ENCODE data around the gene ZSCAN26. TPM values are rescaled to one million over a fixed set of nuclear protein-coding genes. Genes with fewer than 3 reads are reported as not detected.
A peak's percentile ranks its signal among the peaks of the same experiment; 100 is the strongest.

The ZSCAN26 gene
- total RNA-seq, 1 donor from 2014 or later: 40.5 TPM

DNA sequence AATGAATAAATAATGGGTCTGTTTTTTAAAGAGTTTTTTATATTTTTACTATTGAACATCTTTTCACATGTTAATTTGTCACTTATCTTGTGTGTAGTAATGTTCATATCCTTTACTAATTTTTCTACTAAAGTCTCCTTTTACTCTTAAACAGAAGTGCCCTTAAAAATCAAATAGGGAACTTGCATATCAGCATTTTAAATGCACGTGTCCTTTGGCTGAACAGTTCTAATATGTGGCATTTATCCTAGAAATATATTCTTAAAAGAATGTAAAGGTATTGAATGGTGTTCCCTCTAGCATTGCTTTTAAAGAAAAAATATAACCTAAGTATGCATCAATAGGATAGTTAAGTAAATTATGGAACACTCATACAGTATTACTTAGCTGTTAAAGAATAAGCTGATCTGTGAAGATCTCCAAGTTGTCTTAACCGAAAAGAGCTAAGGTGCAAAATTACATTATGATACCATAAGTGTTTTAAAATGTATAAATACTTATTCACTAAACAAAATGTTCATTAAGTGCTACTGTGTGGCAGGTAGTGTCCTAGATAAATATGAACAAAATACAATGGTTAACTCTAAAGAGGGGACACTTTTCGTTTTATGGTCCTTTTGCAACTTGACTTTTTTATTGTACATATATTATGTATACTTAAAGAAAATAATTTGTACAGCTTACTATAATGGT is 13.8 kb downstream of the ZSCAN26 start:
- H3K4me3 Mint-ChIP-seq: peak overlapping the region; percentile 96
- peaks cover 22% of the 10 kb centered on the region for H3K36me3 Mint-ChIP-seq
- no peak overlapping the region for H3K9ac ChIP-seq
- peaks cover 6% of the 10 kb centered on the region for H3K27me3 ChIP-seq
- peak overlapping the region; percentile 89 for H3K27ac Mint-ChIP-seq
- TF ChIP-seq EZH2 (IDR thresholded peaks at IDR 0.05): no peak
- TF ChIP-seq, protein P1, sequence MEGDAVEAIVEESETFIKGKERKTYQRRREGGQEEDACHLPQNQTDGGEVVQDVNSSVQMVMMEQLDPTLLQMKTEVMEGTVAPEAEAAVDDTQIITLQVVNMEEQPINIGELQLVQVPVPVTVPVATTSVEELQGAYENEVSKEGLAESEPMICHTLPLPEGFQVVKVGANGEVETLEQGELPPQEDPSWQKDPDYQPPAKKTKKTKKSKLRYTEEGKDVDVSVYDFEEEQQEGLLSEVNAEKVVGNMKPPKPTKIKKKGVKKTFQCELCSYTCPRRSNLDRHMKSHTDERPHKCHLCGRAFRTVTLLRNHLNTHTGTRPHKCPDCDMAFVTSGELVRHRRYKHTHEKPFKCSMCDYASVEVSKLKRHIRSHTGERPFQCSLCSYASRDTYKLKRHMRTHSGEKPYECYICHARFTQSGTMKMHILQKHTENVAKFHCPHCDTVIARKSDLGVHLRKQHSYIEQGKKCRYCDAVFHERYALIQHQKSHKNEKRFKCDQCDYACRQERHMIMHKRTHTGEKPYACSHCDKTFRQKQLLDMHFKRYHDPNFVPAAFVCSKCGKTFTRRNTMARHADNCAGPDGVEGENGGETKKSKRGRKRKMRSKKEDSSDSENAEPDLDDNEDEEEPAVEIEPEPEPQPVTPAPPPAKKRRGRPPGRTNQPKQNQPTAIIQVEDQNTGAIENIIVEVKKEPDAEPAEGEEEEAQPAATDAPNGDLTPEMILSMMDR (IDR thresholded peaks at IDR 0.05): no peak
- TF ChIP-seq EZH2phosphoT487 (IDR thresholded peaks at IDR 0.05): no peak
- H4K20me1 ChIP-seq (ENCODE audit: low read depth): peaks cover 6% of the 10 kb centered on the region
- H3K9me3 Mint-ChIP-seq: no peaks in the 10 kb centered on the region
- H3K4me3 ChIP-seq: peak overlapping the region; percentile 88
- H2AFZ ChIP-seq (replicated peaks): no peak overlapping the region
- no peak for DNase-seq (ENCODE audit: low spot score)
- H3K36me3 ChIP-seq: no peaks in the 10 kb centered on the region
- H3K27me3 Mint-ChIP-seq (ENCODE audit: insufficient read depth, low read depth): peaks cover 4% of the 10 kb centered on the region
- peaks cover 14% of the 10 kb centered on the region for H3K4me1 ChIP-seq
- H3F3A ChIP-seq (ENCODE audit: low read depth): peaks cover 7% of the 10 kb centered on the region
- H3K27ac ChIP-seq: no peak overlapping the region
- H3K4me2 ChIP-seq: peak overlapping the region; percentile 92
- no peaks in the 10 kb centered on the region for H3K9me3 ChIP-seq (ENCODE audit: low read depth)
- peaks cover 10% of the 10 kb centered on the region for H3K4me1 Mint-ChIP-seq
- peaks cover 25% of the 10 kb centered on the region for H3K79me2 ChIP-seq (ENCODE audit: low read depth)

DNA sequence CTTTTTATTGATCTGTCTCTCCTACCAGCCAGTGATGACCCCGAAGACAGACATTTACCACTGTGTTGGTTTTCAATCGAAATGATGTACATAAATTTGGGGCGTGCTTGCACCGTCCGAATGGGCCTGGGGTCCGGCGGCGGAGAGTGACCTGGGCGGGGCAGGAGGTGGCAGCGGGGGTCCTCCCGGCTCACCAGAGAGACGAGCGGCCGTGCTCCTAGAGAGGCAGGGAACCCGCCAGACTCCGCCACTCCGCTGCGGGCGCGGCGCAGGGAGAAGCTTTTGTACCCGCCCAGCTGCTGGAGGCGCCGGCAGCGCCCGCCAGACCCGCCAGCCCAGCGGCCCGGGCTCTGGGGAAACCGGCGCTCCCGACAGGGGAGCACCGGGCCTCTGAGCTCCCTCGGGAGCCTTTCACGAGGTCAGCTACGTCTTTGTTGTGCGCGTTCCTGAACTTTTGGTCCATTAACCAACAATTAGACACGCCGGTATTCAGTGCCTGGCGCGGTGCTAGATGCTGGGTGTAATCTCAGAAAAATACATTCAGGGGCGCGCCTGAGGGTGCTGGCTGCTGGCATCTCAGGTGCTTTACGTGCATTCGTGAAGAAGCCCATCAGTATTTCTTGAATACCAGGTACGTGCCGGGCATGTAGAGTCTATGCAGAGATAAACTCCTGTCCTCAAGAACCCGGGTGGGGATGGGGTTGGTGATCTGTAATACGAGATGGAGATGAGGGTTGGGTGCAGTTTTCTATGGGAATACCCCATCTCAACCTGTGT is 14.5 kb downstream of the ZSCAN26 start, which contains the start of gene PGBD1:
TSS of gene PGBD1 (plus strand) at position 285 of the 777 bp plus-strand sequence. CDS start 2,242 bp downstream, outside the sequence.
- Histone ChIP-seq H4K20me1 (ENCODE audit: low read depth) (peaks cover 6% of the 10 kb centered on the region), H3K27me3 (peaks cover 6% of the 10 kb centered on the region), H3K4me2 (peak within 1 kb of the TSS; percentile 92), H3K4me1 (peaks cover 14% of the 10 kb centered on the region), H3K36me3 (no peaks in the 10 kb centered on the region), H3F3A (ENCODE audit: low read depth) (peaks cover 7% of the 10 kb centered on the region), H3K9ac (peak within 1 kb of the TSS; percentile 77), H2AFZ (replicated peaks) (peak within 1 kb of the TSS; percentile 93), H3K79me2 (ENCODE audit: low read depth) (peaks cover 25% of the 10 kb centered on the region), H3K9me3 (ENCODE audit: low read depth) (no peaks in the 10 kb centered on the region), H3K4me3 (peak within 1 kb of the TSS; percentile 88), H3K27ac (no peak within 1 kb of the TSS)
- peaks cover 3% of the 10 kb centered on the region for H3K27me3 Mint-ChIP-seq (ENCODE audit: insufficient read depth, low read depth)
- H3K9me3 Mint-ChIP-seq: no peaks in the 10 kb centered on the region
- peak; percentile 95 for DNase-seq (ENCODE audit: low spot score)
- peaks cover 18% of the 10 kb centered on the region for H3K36me3 Mint-ChIP-seq
- H3K4me3 Mint-ChIP-seq: peak within 1 kb of the TSS; percentile 96
- peaks cover 10% of the 10 kb centered on the region for H3K4me1 Mint-ChIP-seq
- peak; percentile 38 for TF ChIP-seq EZH2 (IDR thresholded peaks at IDR 0.05)
- no peak for TF ChIP-seq EZH2phosphoT487 (IDR thresholded peaks at IDR 0.05)
- H3K27ac Mint-ChIP-seq: peak within 1 kb of the TSS; percentile 89

DNA sequence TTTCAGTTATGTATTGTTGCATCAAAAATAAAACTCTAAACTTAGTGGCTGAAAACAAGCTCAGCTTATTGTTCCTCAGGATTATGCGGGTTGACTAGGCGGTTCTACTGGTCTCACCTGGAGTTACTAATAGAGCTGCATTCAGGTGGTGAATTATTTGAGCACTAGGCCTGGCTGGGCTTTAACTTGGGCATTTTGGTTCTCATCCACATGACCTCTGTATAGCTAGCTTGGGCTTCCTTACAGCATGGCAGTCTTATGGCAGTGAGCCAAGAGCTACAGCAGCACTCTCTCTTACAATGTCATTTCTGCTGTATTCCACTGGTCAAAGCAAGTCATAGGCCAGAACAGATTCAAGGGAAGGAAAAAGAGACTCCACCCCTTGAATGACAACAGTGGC is 16.0 kb downstream of the ZSCAN26 start:
- H3K27me3 Mint-ChIP-seq (ENCODE audit: insufficient read depth, low read depth): no peaks in the 10 kb centered on the region
- Histone ChIP-seq H4K20me1 (ENCODE audit: low read depth) (peaks cover 6% of the 10 kb centered on the region), H3K27me3 (peaks cover 6% of the 10 kb centered on the region), H2AFZ (replicated peaks) (no peak overlapping the region), H3K9ac (no peak overlapping the region), H3K27ac (no peak overlapping the region), H3F3A (ENCODE audit: low read depth) (peaks cover 7% of the 10 kb centered on the region), H3K4me1 (peaks cover 14% of the 10 kb centered on the region), H3K4me3 (peak overlapping the region; percentile 88), H3K9me3 (ENCODE audit: low read depth) (no peaks in the 10 kb centered on the region), H3K79me2 (ENCODE audit: low read depth) (peaks cover 25% of the 10 kb centered on the region), H3K36me3 (peaks cover 6% of the 10 kb centered on the region), H3K4me2 (peak overlapping the region; percentile 92)
- DNase-seq (ENCODE audit: low spot score): no peak
- peaks cover 10% of the 10 kb centered on the region for H3K4me1 Mint-ChIP-seq
- peaks cover 32% of the 10 kb centered on the region for H3K36me3 Mint-ChIP-seq
- no peak for TF ChIP-seq EZH2phosphoT487 (IDR thresholded peaks at IDR 0.05)
- TF ChIP-seq, protein P1 (IDR thresholded peaks at IDR 0.05): no peak
- no peak for TF ChIP-seq EZH2 (IDR thresholded peaks at IDR 0.05)
- H3K4me3 Mint-ChIP-seq: peak overlapping the region; percentile 96
- H3K9me3 Mint-ChIP-seq: no peaks in the 10 kb centered on the region
- H3K27ac Mint-ChIP-seq: no peak overlapping the region

Measured in neural progenitor cell (in vitro differentiated cells).